Trophoblast cell (in vitro differentiated cells and primary cell): Measurements from ENCODE around the gene FNDC11.

Experiments used
- DNase-seq, 2 donors: peaks; one replicate each; pipeline ENCODE4 v3.0.0-alpha.2; 2016
- H2AFZ ChIP-seq: 2 replicates; pipeline ENCODE4 v1.6.1; 2013; ENCODE audit warnings: low read length, moderate library complexity, mild to moderate bottlenecking; ENCODE audit not compliant: insufficient read depth, poor library complexity
- H2AK5ac ChIP-seq: 2 replicates; pipeline ENCODE4 v1.6.1; 2013; ENCODE audit warnings: mild to moderate bottlenecking, low read length
- H2BK120ac ChIP-seq: 2 replicates; pipeline ENCODE4 v1.6.1; 2013; ENCODE audit warnings: low read length, mild to moderate bottlenecking, moderate library complexity; ENCODE audit not compliant: insufficient read depth, poor library complexity
- H2BK12ac ChIP-seq: 2 replicates; pipeline ENCODE4 v1.6.1; 2013; ENCODE audit warnings: mild to moderate bottlenecking, low read length, moderate library complexity
- H2BK5ac ChIP-seq: 2 replicates; pipeline ENCODE4 v1.6.1; 2013; ENCODE audit warnings: low read length, low read depth, moderate library complexity, mild to moderate bottlenecking; ENCODE audit not compliant: poor library complexity
- H3K14ac ChIP-seq: 2 replicates; pipeline ENCODE4 v1.6.1; 2013; ENCODE audit warnings: mild to moderate bottlenecking, low read length
- H3K18ac ChIP-seq: 2 replicates; pipeline ENCODE4 v1.6.1; 2013; ENCODE audit warnings: mild to moderate bottlenecking, low read length
- H3K23ac ChIP-seq: 2 replicates; pipeline ENCODE4 v1.6.1; 2013; ENCODE audit warnings: low read length
- H3K27ac ChIP-seq: 2 replicates; pipeline ENCODE4 v1.5.1; 2013; ENCODE audit warnings: low read depth, mild to moderate bottlenecking, inconsistent platforms, low read length, moderate library complexity
- H3K27me3 ChIP-seq: 2 replicates; pipeline ENCODE4 v1.6.1; 2013; ENCODE audit warnings: inconsistent platforms, mild to moderate bottlenecking, low read length, moderate library complexity; ENCODE audit not compliant: insufficient read depth
- H3K36me3 ChIP-seq, 2 experiments: 1 replicate in 1 of 2; 2 replicates in 1 of 2; pipeline ENCODE4 v1.6.1; 2013; ENCODE audit warnings: low read length in 2 of 2, mild to moderate bottlenecking in 2 of 2, moderate library complexity in 1 of 2; ENCODE audit not compliant: insufficient read depth in 2 of 2, control insufficient read depth in 1 of 2
- H3K4ac ChIP-seq: 2 replicates; pipeline ENCODE4 v1.6.1; 2013; ENCODE audit warnings: low read depth, mild to moderate bottlenecking, low read length, moderate library complexity
- H3K4me1 ChIP-seq, 2 experiments: 1 replicate in 1 of 2; 2 replicates in 1 of 2; pipeline ENCODE4 v1.6.1; 2013; ENCODE audit warnings: low read length in 2 of 2, mild to moderate bottlenecking in 2 of 2, moderate library complexity in 1 of 2; ENCODE audit not compliant: insufficient read depth in 2 of 2, control insufficient read depth in 1 of 2
- H3K4me2 ChIP-seq: 2 replicates; pipeline ENCODE4 v1.6.1; 2013; ENCODE audit warnings: inconsistent platforms, mild to moderate bottlenecking, low read length, moderate library complexity
- H3K4me3 ChIP-seq: 2 replicates; pipeline ENCODE4 v1.5.1; 2013; ENCODE audit warnings: mild to moderate bottlenecking, low read depth, low read length, inconsistent platforms
- H3K79me1 ChIP-seq: one replicate; pipeline ENCODE4 v1.6.1; 2013; ENCODE audit warnings: low read length
- H3K79me2 ChIP-seq: 2 replicates; pipeline ENCODE4 v1.6.1; 2013; ENCODE audit warnings: low read length, mild to moderate bottlenecking; ENCODE audit not compliant: control insufficient read depth, insufficient read depth, poor library complexity
- H3K9ac ChIP-seq: 2 replicates; pipeline ENCODE4 v1.6.1; 2013; ENCODE audit warnings: mild to moderate bottlenecking, low read length
- H3K9me3 ChIP-seq: 2 replicates; pipeline ENCODE4 v1.6.1; 2013; ENCODE audit warnings: low read depth, mild to moderate bottlenecking, control low read depth, inconsistent platforms, low read length; ENCODE audit not compliant: insufficient read depth
- H4K12ac ChIP-seq: 2 replicates; pipeline ENCODE4 v1.6.1; 2013; ENCODE audit warnings: low read depth, mild to moderate bottlenecking, low read length, moderate library complexity
- H4K8ac ChIP-seq: 2 replicates; pipeline ENCODE4 v1.6.1; 2013; ENCODE audit warnings: low read depth, mild to moderate bottlenecking, low read length, moderate library complexity
- H4K91ac ChIP-seq: one replicate; pipeline ENCODE4 v1.6.1; 2013; ENCODE audit warnings: low read depth, mild to moderate bottlenecking, low read length, moderate library complexity
- WGBS: extraction: QIAGEN DNeasy Blood & Tissue Kit; methylation state at CpG from one replicate; pipeline ENCODE4 v1.1.7; 2013; ENCODE audit warnings: missing lambda C conversion rate; ENCODE audit not compliant: insufficient read length, insufficient coverage; ENCODE audit errors: extremely low coverage; 5-methylcytosine and 5-hydroxymethylcytosine counted together

FNDC11 gene

DNA sequence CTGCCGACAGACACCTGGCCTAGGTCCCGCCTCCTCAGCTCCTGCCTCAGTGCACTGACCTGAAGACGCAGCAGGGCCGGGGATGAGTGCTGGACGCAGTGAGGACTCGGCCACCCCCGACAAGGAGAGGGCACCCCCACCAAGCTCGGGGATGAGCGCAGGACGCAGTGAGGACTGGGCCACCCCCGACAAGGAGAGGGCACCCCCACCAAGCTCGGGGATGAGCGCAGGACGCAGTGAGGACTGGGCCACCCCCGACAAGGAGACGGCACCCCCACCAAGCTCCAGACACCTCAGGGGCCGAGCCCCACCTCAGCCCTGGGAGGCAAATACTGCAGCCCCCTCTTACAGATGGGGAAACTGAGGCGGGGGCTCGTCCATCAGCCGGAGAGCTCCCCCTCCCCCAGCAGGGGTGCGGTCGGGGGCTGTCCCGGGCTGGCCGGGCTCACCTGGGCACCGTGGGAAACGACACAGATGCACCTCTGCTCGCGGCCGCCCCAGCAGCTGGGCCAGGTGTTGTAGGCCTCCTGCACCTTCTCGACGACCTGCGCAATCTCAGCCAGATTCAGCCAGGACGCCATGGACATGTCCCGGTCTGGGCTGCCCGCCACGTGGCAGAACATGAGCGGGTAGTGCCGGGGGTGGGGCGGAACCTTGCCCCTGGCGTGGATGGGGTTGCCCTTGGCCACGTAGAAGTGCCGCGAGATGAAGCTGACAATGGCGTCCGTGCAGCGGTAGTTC is 12.6 kb downstream of the FNDC11 start:
- no peak overlapping the region for H3K14ac ChIP-seq
- no peak overlapping the region for H4K8ac ChIP-seq
- H2BK5ac ChIP-seq = no peak overlapping the region
- peaks cover 6% of the 10 kb centered on the region for H3K9me3 ChIP-seq
- no peak overlapping the region for H2BK12ac ChIP-seq
- H4K12ac ChIP-seq = no peak overlapping the region
- no peak overlapping the region for H3K4me2 ChIP-seq
- no peaks in the 10 kb centered on the region for H3K27me3 ChIP-seq
- H3K4ac ChIP-seq = no peak overlapping the region
- H3K79me2 ChIP-seq = no peaks in the 10 kb centered on the region
- H3K36me3 ChIP-seq = peaks cover 17 to 42% of the 10 kb centered on the region in 2 experiments
- no peak overlapping the region for H2BK120ac ChIP-seq
- H3K27ac ChIP-seq = no peak overlapping the region
- H4K91ac ChIP-seq = no peak overlapping the region
- H3K4me1 ChIP-seq = no peaks in the 10 kb centered on the region
- no CpG with 5 or more reads among the region's 46 CpGs for WGBS
- H3K18ac ChIP-seq = no peak overlapping the region
- H2AFZ ChIP-seq = no peak overlapping the region
- H3K79me1 ChIP-seq = no peaks in the 10 kb centered on the region
- H3K4me3 ChIP-seq = no peak overlapping the region
- DNase-seq = no peak
- no peak overlapping the region for H3K23ac ChIP-seq
- H3K9ac ChIP-seq = no peak overlapping the region
- no peak overlapping the region for H2AK5ac ChIP-seq

DNA sequence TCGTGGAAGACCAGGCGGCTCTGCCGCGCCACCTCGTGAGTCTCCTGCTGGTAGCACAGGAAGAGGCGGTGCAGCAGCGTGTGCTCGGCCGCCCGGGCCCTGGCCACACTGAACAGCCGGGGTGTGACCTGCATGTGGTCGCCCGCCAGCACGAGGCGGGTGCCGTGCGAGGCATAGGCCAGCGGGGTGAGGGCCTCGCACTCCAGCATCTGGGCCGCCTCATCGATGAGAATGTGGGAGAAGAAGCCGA is 13.1 kb downstream of the FNDC11 start:
- H2BK12ac ChIP-seq = no peak overlapping the region
- no peak overlapping the region for H3K27ac ChIP-seq
- no CpG with 5 or more reads among the region's 22 CpGs for WGBS
- H3K4me2 ChIP-seq = no peak overlapping the region
- H3K14ac ChIP-seq = no peak overlapping the region
- H3K36me3 ChIP-seq = peaks cover 17 to 42% of the 10 kb centered on the region in 2 experiments
- no peak overlapping the region for H3K9ac ChIP-seq
- no peak overlapping the region for H3K18ac ChIP-seq
- H2AK5ac ChIP-seq = no peak overlapping the region
- peak in 1 of 2 donors; percentile 18 for DNase-seq
- no peaks in the 10 kb centered on the region for H3K79me2 ChIP-seq
- H3K27me3 ChIP-seq = no peaks in the 10 kb centered on the region
- H2BK120ac ChIP-seq = no peak overlapping the region
- no peak overlapping the region for H2AFZ ChIP-seq
- no peaks in the 10 kb centered on the region for H3K4me1 ChIP-seq
- no peak overlapping the region for H3K23ac ChIP-seq
- no peak overlapping the region for H3K4ac ChIP-seq
- no peaks in the 10 kb centered on the region for H3K79me1 ChIP-seq
- peaks cover 6% of the 10 kb centered on the region for H3K9me3 ChIP-seq
- no peak overlapping the region for H2BK5ac ChIP-seq
- no peak overlapping the region for H4K12ac ChIP-seq
- no peak overlapping the region for H4K8ac ChIP-seq
- H4K91ac ChIP-seq = no peak overlapping the region
- H3K4me3 ChIP-seq = no peak overlapping the region

DNA sequence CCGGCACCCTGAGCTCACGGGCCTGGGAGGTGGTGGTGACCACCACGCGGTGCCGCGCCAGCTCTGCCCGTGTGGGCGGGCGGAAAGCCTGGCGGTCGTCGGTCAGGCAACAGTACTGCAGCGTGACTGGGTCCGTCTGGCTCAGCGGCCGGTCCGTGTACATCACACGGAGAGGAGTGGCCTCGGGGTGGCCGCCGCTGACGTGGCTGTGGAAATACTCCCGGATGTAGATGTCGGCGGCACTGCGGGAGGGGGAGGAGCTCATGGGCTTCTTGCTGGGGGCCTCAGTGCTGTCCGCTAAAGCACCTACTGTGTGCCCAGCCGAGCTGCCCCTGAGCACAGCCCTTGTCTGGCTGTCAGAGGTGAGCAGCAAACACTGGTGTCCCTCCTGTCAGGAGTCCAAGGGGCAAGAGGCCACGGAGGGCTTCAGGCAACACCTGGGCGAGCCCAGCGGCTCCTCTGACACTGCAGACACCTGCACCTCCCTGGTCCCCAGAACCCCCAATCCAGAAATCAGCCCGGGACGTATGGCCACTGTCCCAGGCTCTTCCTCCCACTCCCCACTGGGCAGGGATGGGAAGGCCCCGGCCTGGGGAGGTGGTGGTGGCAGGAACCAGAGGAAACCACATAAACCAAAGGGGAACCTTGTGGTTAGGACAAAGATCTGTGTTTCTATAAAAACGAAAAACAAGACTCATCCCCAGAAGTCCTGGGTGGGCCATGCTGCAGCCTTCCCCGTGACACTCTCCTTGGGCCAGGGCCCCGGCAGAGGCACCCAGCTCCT is 13.6 kb downstream of the FNDC11 start:
- H3K4me1 ChIP-seq = no peaks in the 10 kb centered on the region

DNA sequence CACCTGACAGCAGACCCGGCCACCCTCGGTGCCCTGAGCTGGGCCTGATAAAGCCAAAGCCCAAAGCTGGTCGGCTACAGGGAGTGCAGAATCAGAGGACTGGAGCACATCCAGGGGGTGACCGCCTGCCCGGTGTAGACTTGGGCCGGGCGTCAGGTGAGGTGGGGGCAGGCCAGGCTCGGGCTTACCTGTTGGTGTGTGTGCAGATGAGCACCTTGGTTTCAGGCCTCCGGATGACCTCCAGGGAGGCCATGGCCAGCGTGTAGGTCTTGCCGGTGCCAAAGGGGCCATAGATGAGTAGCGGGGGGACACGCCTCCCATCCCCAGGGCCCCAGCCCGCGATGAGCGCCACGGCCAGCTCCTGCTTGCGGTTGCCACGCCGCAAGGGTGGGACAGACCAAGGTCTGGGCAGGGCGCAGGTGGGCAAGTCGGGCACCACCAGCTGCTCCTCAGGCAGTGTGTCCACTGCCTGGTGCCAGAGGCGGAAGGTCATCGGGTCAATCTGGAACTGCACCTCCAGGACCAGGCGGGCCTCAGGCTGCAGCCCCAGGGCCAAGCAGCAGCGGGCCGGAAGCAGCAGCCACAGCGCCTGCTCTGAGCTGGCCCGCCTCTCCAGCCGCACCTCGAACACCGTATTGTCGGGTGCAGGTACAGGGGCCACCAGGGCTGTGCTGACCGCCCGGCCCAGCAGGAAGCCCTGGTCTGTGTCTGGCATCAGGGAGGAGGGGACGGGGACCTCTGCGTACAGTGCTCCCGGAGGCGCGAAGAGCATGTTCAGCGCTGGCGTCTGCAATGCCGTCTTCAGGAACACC is 14.4 kb downstream of the FNDC11 start:
- Histone ChIP-seq H2AK5ac (no peak overlapping the region), H3K4me1 (peaks cover 0 to 3% of the 10 kb centered on the region in 2 experiments), H3K27me3 (no peaks in the 10 kb centered on the region), H3K27ac (no peak overlapping the region), H3K79me1 (no peaks in the 10 kb centered on the region), H3K79me2 (no peaks in the 10 kb centered on the region), H2BK120ac (no peak overlapping the region), H3K14ac (no peak overlapping the region), H3K23ac (no peak overlapping the region), H3K9ac (no peak overlapping the region), H2AFZ (no peak overlapping the region), H3K4me3 (no peak overlapping the region), H3K4me2 (no peak overlapping the region), H3K36me3 (peaks cover 13 to 34% of the 10 kb centered on the region in 2 experiments), H2BK5ac (no peak overlapping the region), H4K12ac (no peak overlapping the region), H4K91ac (no peak overlapping the region), H2BK12ac (no peak overlapping the region), H3K18ac (no peak overlapping the region), H3K9me3 (peaks cover 6% of the 10 kb centered on the region), H4K8ac (no peak overlapping the region), H3K4ac (no peak overlapping the region)
- DNase-seq = no peak
- no CpG with 5 or more reads among the region's 43 CpGs for WGBS

More for the DNA sequence above, 13.6 kb downstream of the FNDC11 start:
- DNase-seq = peak; percentile 25 to 33
- no peak overlapping the region for H4K12ac ChIP-seq
- H4K91ac ChIP-seq = no peak overlapping the region
- H3K14ac ChIP-seq = no peak overlapping the region
- no peak overlapping the region for H2AFZ ChIP-seq
- H2BK120ac ChIP-seq = no peak overlapping the region
- H3K4ac ChIP-seq = no peak overlapping the region
- no peak overlapping the region for H2BK5ac ChIP-seq
- WGBS = no CpG with 5 or more reads among the region's 37 CpGs
- H3K36me3 ChIP-seq = peaks cover 13 to 41% of the 10 kb centered on the region in 2 experiments
- no peaks in the 10 kb centered on the region for H3K79me1 ChIP-seq
- peaks cover 6% of the 10 kb centered on the region for H3K9me3 ChIP-seq
- H3K79me2 ChIP-seq = no peaks in the 10 kb centered on the region
- no peak overlapping the region for H2AK5ac ChIP-seq
- no peak overlapping the region for H3K9ac ChIP-seq
- no peaks in the 10 kb centered on the region for H3K27me3 ChIP-seq
- no peak overlapping the region for H2BK12ac ChIP-seq
- no peak overlapping the region for H3K18ac ChIP-seq
- no peak overlapping the region for H3K4me2 ChIP-seq
- H3K27ac ChIP-seq = no peak overlapping the region
- H3K23ac ChIP-seq = no peak overlapping the region
- H4K8ac ChIP-seq = no peak overlapping the region
- no peak overlapping the region for H3K4me3 ChIP-seq
